UCSD-AML1 (cell line): ENCODE data around the gene TBC1D2.
"Not testable (repeated sequence)": the region's sequence is repeated elsewhere in the genome, so short reads cannot be mapped to it uniquely, and the experiment has no call there.

Experiments
- DNase-seq: peaks from one replicate; lab custom pipeline; 2025; ENCODE audit not compliant: unreplicated experiment; lab: John Stamatoyannopoulos, UW

TBC1D2 gene, protein sequence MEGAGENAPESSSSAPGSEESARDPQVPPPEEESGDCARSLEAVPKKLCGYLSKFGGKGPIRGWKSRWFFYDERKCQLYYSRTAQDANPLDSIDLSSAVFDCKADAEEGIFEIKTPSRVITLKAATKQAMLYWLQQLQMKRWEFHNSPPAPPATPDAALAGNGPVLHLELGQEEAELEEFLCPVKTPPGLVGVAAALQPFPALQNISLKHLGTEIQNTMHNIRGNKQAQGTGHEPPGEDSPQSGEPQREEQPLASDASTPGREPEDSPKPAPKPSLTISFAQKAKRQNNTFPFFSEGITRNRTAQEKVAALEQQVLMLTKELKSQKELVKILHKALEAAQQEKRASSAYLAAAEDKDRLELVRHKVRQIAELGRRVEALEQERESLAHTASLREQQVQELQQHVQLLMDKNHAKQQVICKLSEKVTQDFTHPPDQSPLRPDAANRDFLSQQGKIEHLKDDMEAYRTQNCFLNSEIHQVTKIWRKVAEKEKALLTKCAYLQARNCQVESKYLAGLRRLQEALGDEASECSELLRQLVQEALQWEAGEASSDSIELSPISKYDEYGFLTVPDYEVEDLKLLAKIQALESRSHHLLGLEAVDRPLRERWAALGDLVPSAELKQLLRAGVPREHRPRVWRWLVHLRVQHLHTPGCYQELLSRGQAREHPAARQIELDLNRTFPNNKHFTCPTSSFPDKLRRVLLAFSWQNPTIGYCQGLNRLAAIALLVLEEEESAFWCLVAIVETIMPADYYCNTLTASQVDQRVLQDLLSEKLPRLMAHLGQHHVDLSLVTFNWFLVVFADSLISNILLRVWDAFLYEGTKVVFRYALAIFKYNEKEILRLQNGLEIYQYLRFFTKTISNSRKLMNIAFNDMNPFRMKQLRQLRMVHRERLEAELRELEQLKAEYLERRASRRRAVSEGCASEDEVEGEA

DNA sequence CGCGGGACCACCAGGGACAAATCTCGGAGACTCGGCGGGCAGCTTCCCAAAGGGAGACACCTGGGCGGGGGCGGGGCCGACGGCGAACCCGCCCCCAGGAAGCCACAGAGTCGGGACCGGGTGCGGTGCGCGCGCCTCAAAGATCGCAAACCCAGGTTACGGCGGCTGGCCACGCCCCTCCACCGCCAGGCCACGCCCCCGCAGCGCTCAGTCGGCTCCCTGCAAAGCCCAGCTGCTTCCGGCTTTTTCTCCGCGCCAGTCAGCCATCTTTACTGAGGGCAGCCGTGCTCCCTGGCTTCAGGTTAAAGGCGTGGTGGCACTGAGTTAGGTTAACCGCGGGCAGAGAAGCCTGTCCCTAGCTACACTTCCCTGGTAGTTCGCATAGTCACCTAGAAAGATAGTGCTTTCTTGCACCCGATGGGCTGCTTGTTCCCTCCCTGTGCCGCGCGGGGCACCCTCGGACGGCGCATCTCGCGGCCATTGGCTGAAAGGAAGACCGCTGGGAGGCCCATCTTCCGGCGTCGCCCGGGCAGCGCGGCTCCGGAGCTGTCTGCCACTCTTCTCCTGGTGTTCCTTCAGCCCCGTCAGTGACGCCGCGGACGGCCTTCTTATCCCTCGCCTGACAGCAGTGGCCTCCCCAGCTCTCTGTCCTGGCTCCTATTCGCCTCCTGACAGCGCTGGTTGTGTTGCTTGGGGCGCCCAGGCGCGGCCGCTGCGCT lies at the start of gene TBC1D2:
Gene TBC1D2, minus strand, starts transcription at position 72 of the 719 bp plus-strand sequence. CDS start 108 bp downstream, outside the sequence.
- DNase-seq = peak; percentile 97

DNA sequence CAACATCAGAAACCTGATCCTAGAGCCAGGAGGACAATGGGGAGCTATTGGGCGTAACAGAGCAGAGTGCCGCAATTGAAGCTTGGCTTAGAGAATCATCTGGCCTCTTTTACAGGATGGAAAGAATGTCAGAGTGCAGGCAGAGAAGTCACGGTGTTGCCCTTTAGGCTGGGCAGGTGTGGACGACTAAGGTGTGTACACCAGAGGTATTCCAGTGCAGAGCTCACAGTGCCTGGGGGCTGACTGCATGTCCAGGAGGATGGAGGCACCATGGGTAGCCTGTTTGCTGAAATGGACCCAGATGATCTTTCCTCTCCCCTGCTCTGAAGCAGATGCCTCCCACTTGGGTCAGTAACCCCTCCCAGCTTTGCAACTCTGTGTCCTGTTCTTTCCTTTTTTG lies 48.9 kb upstream of the TBC1D2 start:
- DNase-seq = no peak

DNA sequence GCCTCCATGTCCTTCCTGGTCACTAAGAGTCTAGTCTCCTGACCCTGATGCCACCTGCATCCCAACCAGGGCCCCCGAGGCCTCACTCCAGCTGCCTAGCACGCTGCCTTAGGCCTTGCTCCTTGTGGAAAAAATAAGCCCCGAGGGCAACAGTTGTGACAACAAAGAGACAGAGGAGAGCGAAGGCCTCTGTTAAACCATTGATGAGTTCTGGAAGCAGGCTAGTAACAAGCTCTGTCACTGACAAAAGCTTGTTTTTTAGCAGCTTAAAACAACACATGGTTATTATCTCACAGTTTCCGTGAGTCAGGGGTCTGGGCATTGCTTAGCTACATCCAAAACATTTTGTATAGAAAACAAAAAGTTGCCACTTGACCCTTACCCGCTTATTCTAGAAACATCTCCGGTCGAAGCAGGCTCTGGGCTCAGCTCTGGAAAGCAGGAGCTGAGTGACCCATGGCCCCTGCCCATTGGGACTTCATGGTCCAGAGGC lies 48.2 kb upstream of the TBC1D2 start:
- no peak for DNase-seq

DNA sequence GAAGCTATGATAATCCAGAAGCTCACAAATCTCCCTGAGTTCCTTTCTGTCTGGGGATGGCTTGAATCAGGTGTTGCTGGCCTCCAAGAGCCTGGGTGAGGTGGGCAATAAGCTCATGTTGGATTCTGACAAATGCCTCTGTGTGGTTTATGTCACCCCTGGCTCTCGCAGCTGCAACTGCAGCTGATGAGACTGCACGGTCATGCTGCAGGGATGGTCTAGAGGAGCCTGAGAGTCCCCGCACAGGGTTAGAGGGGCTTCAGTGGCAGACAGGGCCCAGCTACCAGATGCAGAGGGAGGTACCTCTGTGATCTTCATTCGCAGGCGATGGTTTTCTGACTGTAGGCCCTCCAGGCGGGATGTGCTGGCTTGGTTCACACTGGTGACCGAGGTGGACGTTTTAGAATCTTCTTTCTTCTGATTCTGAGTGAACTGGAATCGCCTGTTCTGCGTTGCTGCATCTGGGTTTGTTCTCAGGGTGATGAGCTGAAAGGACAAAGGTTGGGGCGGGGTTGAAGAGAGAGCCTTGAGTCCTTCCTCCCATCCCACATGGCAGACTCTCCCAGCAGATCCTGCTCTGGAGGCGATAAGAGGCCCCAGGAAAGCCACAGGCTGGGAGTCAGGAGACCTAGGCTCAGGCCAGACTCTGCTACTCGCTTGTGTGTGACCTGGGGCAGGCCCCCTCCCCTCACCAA lies 47.6 kb upstream of the TBC1D2 start:
- no peak for DNase-seq

DNA sequence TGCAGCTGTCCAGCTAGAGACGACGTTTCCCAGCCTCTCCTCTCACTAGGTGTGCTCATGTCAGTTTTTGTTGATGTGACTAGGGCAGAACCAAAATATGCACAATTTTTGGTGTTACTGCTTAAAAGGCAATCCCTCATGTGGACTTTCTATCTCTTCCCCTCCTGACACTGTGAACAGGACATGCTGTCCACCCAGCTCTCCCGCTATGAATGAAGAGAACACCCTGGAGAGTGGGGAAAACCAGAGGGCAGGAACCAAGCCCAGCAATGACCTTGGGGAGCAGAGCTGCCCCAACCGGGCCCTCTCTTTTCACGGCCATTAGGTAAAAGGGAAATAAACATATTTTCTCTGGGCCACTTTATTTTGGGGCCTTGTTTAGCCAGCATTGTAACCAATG lies 46.7 kb upstream of the TBC1D2 start:
- no peak for DNase-seq

DNA sequence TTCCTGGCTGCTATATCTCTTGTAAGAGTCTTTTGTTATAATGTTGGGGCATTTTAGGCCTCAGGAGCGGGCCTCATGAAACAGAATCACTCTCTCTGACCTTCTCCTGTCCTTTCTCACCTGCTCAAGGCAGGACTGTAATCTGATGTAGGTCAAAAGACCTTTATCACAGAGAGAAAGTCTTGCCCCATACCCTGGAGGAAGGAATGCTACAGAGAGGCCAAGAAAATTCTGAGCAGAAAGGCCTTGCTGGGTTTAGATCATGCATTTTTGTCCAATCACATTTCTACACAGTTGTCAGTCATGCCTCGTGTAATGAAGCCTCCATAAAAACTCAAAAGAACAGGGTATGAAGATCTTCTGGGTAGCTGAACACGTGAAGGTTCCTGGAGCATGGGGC lies 45.2 kb upstream of the TBC1D2 start:
- DNase-seq = no peak

DNA sequence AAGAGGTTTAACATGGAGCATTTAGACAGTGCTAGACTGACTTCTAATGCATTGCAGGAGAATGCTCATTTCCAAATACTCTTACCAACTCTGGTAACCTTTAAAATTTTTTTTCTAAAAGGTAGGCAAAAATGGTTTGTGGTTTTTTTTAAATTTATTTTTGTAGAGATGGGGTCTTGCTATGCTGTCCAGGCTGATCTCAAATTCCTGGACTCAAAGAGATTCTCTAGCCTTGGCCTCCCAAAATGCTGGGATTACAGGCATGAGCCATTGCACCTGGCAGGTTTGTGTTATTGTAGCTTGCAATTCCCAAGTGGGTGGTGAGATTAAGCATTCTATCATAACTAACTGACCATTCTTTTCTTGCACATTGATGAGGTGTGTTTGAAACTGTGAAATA lies 43.0 kb upstream of the TBC1D2 start:
- DNase-seq = no peak

DNA sequence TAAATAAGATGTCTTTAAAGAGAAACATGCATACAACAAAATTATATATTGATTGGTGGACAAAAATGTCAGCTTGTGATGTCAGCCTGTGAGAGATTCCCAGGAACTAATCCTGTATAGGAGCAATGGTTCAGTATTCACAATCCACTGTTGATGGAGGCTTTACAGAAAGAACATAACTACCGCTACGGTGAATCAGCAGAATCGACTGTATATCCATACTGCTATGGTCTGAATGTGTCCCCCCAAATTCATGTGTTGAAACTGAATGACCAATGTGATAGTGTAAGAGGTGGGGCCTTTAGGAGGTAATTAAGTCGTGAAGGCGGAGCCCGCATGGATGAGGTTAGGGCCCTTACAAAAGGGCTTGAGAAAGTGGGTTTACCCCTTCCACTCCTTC lies 40.4 kb upstream of the TBC1D2 start:
- no peak for DNase-seq

DNA sequence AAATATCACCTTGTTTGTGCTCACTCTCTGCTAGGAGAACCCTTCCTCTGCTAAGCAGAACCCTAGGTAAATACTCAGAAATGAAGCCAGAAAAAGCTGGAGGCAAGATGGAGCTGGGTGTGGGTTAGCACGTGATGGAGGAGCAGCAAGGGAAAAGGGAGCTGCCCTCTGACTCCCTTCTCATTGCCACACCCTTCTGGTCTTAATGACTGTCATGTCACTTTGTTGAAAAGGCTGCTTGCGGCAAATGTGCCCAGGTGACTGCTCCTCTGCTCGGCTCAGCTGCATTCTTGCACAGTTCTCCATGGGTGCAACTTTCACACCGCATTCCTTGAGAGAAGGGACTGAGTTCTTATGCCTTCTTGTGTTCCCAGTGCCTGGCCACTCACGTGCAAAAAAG lies 36.4 kb upstream of the TBC1D2 start:
- DNase-seq = no peak

DNA sequence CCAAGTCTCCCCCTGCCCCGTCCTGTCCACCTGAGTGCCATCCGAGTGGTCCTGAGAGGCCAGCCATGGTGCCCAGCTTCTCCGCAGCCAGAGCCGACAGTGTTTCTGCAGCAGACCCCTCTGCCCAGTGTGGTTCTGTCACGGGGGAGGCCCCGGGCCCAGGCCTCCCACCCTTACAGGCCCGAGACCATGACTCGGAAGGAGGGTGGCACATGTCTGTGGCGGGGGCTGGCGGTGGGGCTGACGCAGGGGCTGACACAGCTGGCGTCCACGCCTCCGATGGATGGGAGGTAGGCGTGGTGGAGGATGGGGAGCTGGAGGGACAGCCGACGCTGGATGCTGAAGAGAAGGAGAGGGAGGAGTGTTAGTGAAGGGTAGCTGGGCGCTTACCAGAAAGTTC lies 35.0 kb upstream of the TBC1D2 start:
- no peak for DNase-seq

DNA sequence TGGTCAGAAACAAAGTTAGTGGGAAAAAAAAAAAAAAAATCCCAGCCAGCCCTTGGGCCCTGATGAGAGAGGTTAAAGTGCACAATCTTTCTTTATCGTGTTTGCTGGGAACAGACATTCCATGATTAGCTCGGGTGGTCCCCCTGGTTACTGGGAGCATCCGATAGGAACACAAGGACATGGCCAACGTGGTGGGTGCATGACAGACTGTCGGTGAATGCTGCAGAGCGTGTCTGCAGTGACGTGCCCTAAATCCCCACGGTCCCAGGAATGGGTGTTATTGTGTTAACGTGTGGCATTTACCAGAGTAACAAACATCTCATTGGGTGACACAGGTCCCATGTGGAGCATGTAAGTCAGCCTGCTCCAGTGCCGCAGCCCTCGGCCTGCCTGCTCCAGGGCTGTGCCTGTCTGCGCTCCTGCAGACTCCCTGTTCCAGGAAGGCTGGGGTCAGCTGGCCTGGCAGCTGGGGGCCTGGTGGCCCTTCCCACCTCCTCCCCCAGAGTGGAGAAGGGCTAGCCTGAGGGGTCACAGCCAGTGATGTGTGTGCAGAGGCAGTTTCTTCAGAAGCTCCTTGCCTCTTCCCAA lies 34.3 kb upstream of the TBC1D2 start:
- no peak for DNase-seq

DNA sequence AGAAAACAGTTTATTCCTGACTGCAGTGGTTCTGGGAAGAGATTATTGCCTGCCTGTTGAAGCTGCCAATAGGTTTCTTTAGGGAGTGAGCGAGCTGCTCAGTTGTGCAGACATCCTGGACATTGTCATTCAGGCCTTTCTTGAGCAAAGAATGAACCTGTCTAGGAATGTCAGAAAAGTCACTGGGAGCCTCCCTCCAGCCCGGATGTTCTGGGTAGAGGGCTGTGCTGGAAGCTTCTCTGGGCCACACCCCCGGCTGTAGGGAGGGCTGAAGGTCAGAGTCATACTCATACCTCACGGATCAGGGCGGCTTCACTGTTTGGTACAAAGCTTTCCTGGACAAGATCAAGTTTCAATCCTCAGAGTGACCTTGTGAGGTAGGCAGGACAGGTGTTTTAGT lies 33.4 kb upstream of the TBC1D2 start:
- DNase-seq = no peak

DNA sequence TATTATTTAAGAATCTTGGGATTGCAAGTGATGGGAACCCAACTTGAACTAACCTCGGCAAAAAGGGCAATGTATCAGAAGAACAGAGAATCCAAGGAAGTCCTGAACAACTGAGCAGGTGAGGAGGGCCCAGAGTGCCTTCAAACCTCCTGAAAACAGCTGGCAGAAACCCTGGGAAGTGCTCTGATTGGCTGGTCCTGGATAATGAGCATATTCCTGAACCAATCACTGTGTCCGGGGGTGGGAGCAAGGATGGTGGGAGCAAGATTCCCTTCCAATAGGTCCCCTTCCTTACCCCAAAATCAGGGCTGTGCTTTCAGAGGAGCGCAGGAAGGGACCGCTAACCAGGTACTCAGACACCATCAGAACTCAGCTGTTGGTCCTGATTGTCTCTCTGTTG lies 31.9 kb upstream of the TBC1D2 start:
- DNase-seq = no peak

DNA sequence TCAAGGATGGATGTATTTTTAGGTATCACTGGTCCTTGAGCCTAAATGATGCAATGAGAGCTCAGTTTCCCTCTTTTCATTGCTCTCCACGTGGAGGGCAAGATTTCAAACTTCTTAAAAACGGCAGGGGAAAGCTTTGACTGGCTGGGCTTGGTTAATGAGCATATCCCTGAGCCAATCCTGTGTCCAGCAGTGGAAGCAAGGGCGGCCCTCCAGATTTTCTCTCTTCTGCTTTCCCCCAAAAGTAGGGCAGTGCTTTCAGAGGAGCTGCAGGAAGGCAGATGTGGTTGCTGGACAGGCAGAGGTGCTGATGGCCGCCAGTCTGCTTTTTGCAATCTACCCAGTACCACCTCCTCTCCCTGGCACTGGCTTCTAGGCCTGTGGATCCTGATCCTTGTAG lies 30.0 kb upstream of the TBC1D2 start:
- DNase-seq = no peak

DNA sequence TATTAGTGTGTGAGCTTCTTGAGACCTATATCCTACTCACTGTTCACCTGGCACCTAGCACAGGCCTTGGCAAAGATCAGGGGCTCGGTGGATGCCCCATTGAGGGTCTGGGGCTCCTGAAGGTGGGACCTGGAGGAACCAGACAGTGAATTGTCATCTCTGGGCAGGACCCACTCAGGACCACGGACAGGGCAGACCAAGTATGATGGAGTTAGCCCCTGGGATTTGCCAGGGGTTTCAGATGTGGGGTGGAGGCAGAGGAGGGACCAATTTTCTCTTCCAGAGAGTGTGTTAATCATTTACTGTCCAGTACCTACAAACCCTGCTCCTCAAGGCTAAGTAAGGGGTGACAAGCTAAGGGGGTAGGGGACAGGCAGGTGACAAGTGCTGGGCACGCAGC lies 29.3 kb upstream of the TBC1D2 start:
- no peak for DNase-seq

DNA sequence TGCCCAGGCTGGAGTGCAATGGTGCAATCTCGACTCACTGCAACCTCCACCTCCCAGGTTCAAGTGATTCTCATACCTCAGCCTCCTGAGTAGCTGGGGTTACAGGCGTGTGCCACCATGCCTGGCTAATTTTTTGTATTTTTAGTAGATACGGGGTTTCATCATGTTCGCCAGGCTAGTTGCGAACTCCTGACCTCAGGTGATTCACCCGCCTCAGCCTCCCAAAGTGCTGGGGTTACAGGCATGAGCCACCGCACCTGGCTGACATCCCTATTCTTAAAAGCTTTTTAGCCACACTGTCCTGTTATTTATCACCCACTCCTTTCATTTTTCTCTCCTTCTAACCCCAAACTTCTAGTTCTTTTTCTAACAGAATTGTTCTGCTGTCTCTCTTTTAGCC lies 27.7 kb upstream of the TBC1D2 start:
- not testable (repeated sequence) for DNase-seq

DNA sequence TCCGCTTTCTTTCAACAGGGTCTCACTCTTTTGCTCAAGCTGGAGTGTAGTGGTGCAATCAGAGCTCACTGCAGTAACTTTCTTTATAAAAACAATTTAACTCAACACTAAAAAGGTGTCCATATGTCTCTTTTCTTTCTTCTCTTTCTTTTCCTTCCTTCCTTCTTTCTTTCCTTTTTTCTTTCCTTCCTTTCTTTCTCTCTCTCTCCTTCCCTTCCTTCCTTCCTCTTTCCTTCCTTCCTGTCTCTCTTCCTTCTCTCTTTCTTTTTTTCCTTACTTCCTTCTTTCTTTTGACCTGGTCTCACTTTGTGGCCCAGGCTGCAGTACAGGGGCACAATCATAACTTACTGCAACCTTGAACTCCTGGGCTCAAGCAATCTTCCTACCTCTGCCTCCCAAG lies 25.8 kb upstream of the TBC1D2 start:
- DNase-seq = no peak

DNA sequence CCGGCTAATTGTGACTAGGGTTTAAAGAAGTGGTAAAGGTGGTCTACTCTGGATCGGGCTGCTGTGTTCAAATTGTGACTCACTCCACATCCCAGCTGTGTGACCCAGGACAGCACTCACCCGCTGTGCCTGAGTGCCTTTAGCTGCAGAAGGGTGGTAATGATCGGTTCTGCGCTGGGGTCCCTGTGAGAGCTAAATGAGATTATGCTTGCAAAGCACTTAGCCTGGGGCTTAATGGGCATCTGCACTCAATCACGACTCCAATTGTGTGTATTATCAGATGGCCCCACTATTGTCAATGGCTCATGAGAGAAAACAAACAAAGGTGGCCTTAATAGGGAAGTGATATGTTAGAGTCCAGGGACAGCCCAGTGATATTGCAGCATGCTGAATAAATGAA lies 25.1 kb upstream of the TBC1D2 start:
- DNase-seq = no peak

DNA sequence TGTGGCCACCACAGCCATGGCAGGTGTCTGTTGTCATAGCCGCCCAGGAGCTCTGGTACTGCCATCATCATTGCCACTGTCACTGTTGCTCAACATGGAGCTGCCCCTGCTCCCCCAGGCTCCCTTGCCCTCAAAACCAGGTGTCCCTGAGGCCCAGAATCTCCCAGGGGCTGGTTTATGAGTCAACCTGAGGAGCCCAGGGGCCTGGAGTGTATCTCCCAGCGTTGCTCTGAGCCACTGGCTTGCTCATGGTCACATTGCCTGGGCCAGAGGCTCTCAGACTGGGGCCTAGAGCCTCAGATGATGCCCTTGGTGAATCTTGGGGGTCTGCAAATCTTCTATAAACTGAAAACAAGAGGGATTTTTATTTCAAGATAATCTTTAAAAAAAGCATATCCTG lies 24.7 kb upstream of the TBC1D2 start:
- DNase-seq = no peak

DNA sequence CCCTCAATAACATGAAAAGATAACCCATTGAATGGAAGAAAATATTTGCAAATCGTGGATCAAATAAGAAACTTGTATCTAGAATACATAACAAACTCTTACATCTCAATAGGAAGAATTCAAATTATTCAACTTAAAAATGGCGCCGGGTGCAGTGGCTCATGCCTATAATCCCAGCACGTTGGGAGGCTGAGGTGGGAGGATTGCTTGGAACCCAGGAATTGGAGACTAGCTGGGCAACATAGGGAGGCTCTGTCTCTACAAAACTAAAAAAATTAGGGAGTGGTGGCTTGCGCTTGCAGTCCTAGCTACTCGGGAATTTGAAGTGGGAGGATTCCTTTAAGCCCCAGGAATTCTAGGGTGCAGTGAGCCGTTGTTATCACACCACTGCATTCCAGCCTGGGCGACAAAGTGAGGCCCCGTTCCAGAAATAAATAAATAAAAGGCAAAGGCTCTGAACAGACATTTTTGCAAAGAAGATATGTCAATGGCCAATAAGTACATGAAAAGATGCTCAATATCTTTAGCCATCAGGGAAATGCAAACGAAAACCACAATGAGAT lies 21.5 kb upstream of the TBC1D2 start:
- DNase-seq = no peak
